HCT116 (cell line): Measurements from ENCODE around the gene PLEKHA6. TPM values are rescaled to one million over a fixed set of nuclear protein-coding genes. Genes with fewer than 3 reads are reported as not detected.

Experiments
- ATAC-seq: fragments of 200-7000 bp; cut with Tn5 transposase; 2 replicates; pipeline ENCODE4 v1.9.1; 2020; ENCODE audit warnings: mild to moderate bottlenecking, moderate library complexity
- BruUV-seq: library from RNA; stranded (reverse); fragments of 400-500 nt; replicated peaks from 2 replicates; lab custom pipeline; 2021; lab: Mats Ljungman, UMichigan
- CTCF ChIA-PET: fragments of 300-600 bp; sonication (Branson Sonifier 250); formaldehyde crosslinking; loops from one replicate; lab custom pipeline; 2021; ENCODE audit warnings: antibody characterized with exemption; lab: Charles Lee
- POLR2A ChIA-PET: fragments of 300-600, 350-600 bp; sonication (Branson Sonifier 250); formaldehyde crosslinking; loops from one replicate; lab custom pipeline; 2021; ENCODE audit warnings: antibody characterized with exemption; lab: Charles Lee
- RAD21 ChIA-PET, 2 experiments: fragments of 300-600 bp; sonication (Branson Sonifier 250); formaldehyde crosslinking; loops; one replicate each; lab custom pipeline; 2023; ENCODE audit warnings: low total read pairs in 2 of 2; ENCODE audit not compliant: uncharacterized antibody in 2 of 2, unreplicated experiment in 2 of 2, low non-redundant PET in 1 of 2; lab: Charles Lee
- DNase-seq: peaks from one replicate; pipeline ENCODE4 v3.0.0-alpha.2; 2010; ENCODE audit warnings: low read depth, low spot score
- H2AFZ ChIP-seq: fragments of 200-600 bp; shearing (Covaris generic), sonication (generic); 2 replicates; pipeline ENCODE4 v1.6.1; 2017; ENCODE audit warnings: low read depth, mixed run types, mixed read lengths, antibody characterized with exemption, low read length; ENCODE audit not compliant: poor library complexity, severe bottlenecking
- H3K27ac ChIP-seq: 2 replicates; pipeline ENCODE4 v1.5.1; 2012; ENCODE audit warnings: low read depth, low read length
- H3K27me3 ChIP-seq: fragments of 200-600 bp; sonication (generic); 2 replicates; pipeline ENCODE4 v1.6.1; 2016; ENCODE audit warnings: mixed run types, low read length, mixed read lengths; ENCODE audit not compliant: insufficient read depth
- H3K36me3 ChIP-seq, 2 experiments: fragments of 200-500 bp in 1 of 2; fragments of 200-600 bp in 1 of 2; sonication (Bioruptor generic) in 1 of 2; sonication (generic) in 1 of 2; 2 replicates each; pipeline versions ENCODE4 v1.5.1 to v1.6.1; 2014 to 2016; ENCODE audit warnings: low read length in 2 of 2, inconsistent platforms in 1 of 2, mixed read lengths in 1 of 2, mixed run types in 1 of 2; ENCODE audit not compliant: insufficient read depth in 2 of 2, control insufficient read depth in 1 of 2
- H3K4me1 ChIP-seq, 2 experiments: fragments of 200-600 bp in 1 of 2; sonication (generic) in 1 of 2; 2 replicates each; pipeline versions ENCODE4 v1.5.1 to v1.6.1; 2012 to 2017; ENCODE audit warnings: low read length in 2 of 2, inconsistent platforms in 1 of 2, mild to moderate bottlenecking in 1 of 2, mixed read lengths in 1 of 2, mixed run types in 1 of 2, moderate library complexity in 1 of 2; ENCODE audit not compliant: insufficient read depth in 2 of 2, control insufficient read depth in 1 of 2
- H3K4me2 ChIP-seq: fragments of 200-600 bp; sonication (generic); 2 replicates; pipeline ENCODE4 v1.6.1; 2017; ENCODE audit warnings: mixed run types, low read length, mixed read lengths
- H3K4me3 ChIP-seq, 2 experiments: fragments of 200-600 bp in 1 of 2; sonication (generic) in 1 of 2; replicated peaks in 1 of 2; 2 replicates each; pipeline ENCODE4 v1.5.1; 2011 to 2016; ENCODE audit warnings: low read length in 2 of 2, control low read depth in 1 of 2, low read depth in 1 of 2, mild to moderate bottlenecking in 1 of 2, mixed read lengths in 1 of 2, mixed run types in 1 of 2
- H3K79me2 ChIP-seq: fragments of 200-600 bp; sonication (generic); 2 replicates; pipeline ENCODE4 v1.6.1; 2017; ENCODE audit warnings: mild to moderate bottlenecking, mixed run types, low read length, moderate library complexity, mixed read lengths; ENCODE audit not compliant: insufficient read depth
- H3K9ac ChIP-seq: fragments of 200-600 bp; sonication (generic); 2 replicates; pipeline ENCODE4 v1.6.1; 2016; ENCODE audit warnings: low read length, mixed read lengths
- H3K9me2 ChIP-seq: fragments of 200-600 bp; sonication (generic), shearing (Covaris generic); 2 replicates; pipeline ENCODE4 v1.6.1; 2017; ENCODE audit warnings: mixed run types, mild to moderate bottlenecking, moderate library complexity; ENCODE audit not compliant: insufficient read depth
- H3K9me3 ChIP-seq, 2 experiments: fragments of 200-500 bp in 1 of 2; fragments of 200-600 bp in 1 of 2; sonication (Bioruptor generic) in 1 of 2; sonication (generic) in 1 of 2; 2 replicates each; pipeline ENCODE4 v1.6.1; 2014 to 2017; ENCODE audit warnings: low read length in 2 of 2, mixed read lengths in 2 of 2, inconsistent platforms in 1 of 2, low read depth in 1 of 2, mild to moderate bottlenecking in 1 of 2, mixed run types in 1 of 2, moderate library complexity in 1 of 2; ENCODE audit not compliant: control insufficient read depth in 1 of 2, insufficient read depth in 1 of 2
- H4K20me1 ChIP-seq: fragments of 200-600 bp; sonication (generic), shearing (Covaris generic); 2 replicates; pipeline ENCODE4 v1.6.1; 2017; ENCODE audit warnings: mixed run types, mild to moderate bottlenecking, moderate library complexity; ENCODE audit not compliant: insufficient read depth
- CEBPB ChIP-seq: IDR thresholded peaks from 2 replicates; pipeline ENCODE4 v1.6.1; 2012; ENCODE audit warnings: low read depth
- CTCF ChIP-seq, 3 experiments: fragments of 200-600 bp in 1 of 3; sonication (generic) in 1 of 3; IDR thresholded peaks in 2 of 3; conservative IDR thresholded peaks in 1 of 3; 2 replicates each; pipeline ENCODE4 v1.5.1; 2012 to 2017; ENCODE audit warnings: low read depth in 2 of 3, low read length in 2 of 3, antibody characterized with exemption in 1 of 3, borderline replicate concordance in 1 of 3, control low read depth in 1 of 3, mild to moderate bottlenecking in 1 of 3, mixed read lengths in 1 of 3, mixed run types in 1 of 3, moderate library complexity in 1 of 3; ENCODE audit not compliant: insufficient read depth in 1 of 3
- EGR1 ChIP-seq: IDR thresholded peaks from 2 replicates; pipeline ENCODE4 v1.6.1; 2012; ENCODE audit warnings: low read depth
- EZH2 ChIP-seq: fragments of 200-600 bp; sonication (generic); IDR thresholded peaks from 2 replicates; pipeline ENCODE4 v1.6.1; 2017; ENCODE audit warnings: antibody characterized with exemption, mixed run types
- EZH2phosphoT487 ChIP-seq: fragments of 200-600 bp; IDR thresholded peaks from 2 replicates; pipeline ENCODE4 v1.6.1; 2018; ENCODE audit warnings: antibody characterized with exemption, borderline replicate concordance
- MAX ChIP-seq: IDR thresholded peaks from 2 replicates; pipeline ENCODE4 v1.6.1; 2012
- POLR2A ChIP-seq: IDR thresholded peaks from 2 replicates; pipeline ENCODE4 v1.7.0; 2011; ENCODE audit warnings: borderline replicate concordance; ENCODE audit not compliant: insufficient read depth, insufficient read length; ENCODE audit errors: extremely low read depth
- RAD21 ChIP-seq: IDR thresholded peaks from 2 replicates; pipeline ENCODE4 v1.6.1; 2012; ENCODE audit warnings: low read depth, mild to moderate bottlenecking
- SP1 ChIP-seq: IDR thresholded peaks from 2 replicates; pipeline ENCODE4 v1.6.1; 2012; ENCODE audit warnings: low read depth
- SRF ChIP-seq: IDR thresholded peaks from 2 replicates; pipeline ENCODE4 v1.6.1; 2012; ENCODE audit warnings: low read depth
- TCF7L2 ChIP-seq: IDR thresholded peaks from 2 replicates; pipeline ENCODE4 v1.7.0; 2011; ENCODE audit warnings: borderline replicate concordance, inconsistent platforms; ENCODE audit not compliant: insufficient read depth, insufficient read length; ENCODE audit errors: extremely low read depth
- ZBTB33 ChIP-seq: IDR thresholded peaks from 2 replicates; pipeline ENCODE4 v1.6.1; 2011; ENCODE audit warnings: mild to moderate bottlenecking, low read length, moderate library complexity; ENCODE audit not compliant: insufficient replicate concordance; ENCODE audit errors: extremely low read depth
- ZNF274 ChIP-seq: fragments of 200-500 bp; sonication (Bioruptor generic); IDR thresholded peaks from 2 replicates; pipeline ENCODE4 v1.6.1; 2014; ENCODE audit warnings: mild to moderate bottlenecking, low read depth, low read length, inconsistent platforms
- intact Hi-C: fragments of 100-400 bp; cut with micrococcal nuclease; formaldehyde crosslinking; loops from 2 replicates; pipeline ENCODE4 v1.10.0; 2022
- total RNA-seq: library from RNA; stranded (reverse); gene quantifications from one replicate; pipeline ENCODE4 v1.2.1, GENCODE V29; 2021; ENCODE audit not compliant: unreplicated experiment

PLEKHA6 gene
- total RNA-seq, 1 experiment from 2014 or later = 13.1 TPM

GRCh38 chr1:204299814-204300365, 59.8 kb downstream of the PLEKHA6 start:
- CTCF ChIA-PET = no interaction called here
- RAD21 ChIA-PET = no interaction called here

GRCh38 chr1:204296431-204296988, 63.2 kb downstream of the PLEKHA6 start:
- Histone ChIP-seq H4K20me1 (no peaks in the 10 kb centered on the region), H3K9ac (no peak overlapping the region), H3K4me3 (no peak overlapping the region), H3K27me3 (no peaks in the 10 kb centered on the region), H3K4me1 (peaks cover 0 to 26% of the 10 kb centered on the region in 2 experiments; a peak in 2 of 4 replicates), H3K27ac (no peak overlapping the region), H3K9me2 (no peaks in the 10 kb centered on the region), H3K36me3 (no peaks in the 10 kb centered on the region), H3K4me2 (no peak overlapping the region), H2AFZ (no peak overlapping the region), H3K9me3 (no peaks in the 10 kb centered on the region), H3K79me2 (no peaks in the 10 kb centered on the region)
- ATAC-seq = no peak
- CTCF ChIA-PET = no interaction called here
- intact Hi-C loops = no loop called here
- BruUV-seq = no TSS peak
- RAD21 ChIA-PET = interaction anchor here in 1 of 2 experiments (0.5 kb wide), 1 partner anchor 10 kb away, joined by 3 read pairs; no protein-coding TSS in a partner anchor
- POLR2A ChIA-PET = no interaction called here
- DNase-seq = no peak
- TF ChIP-seq SRF (no peak), EZH2phosphoT487 (no peak), CEBPB (no peak), ZNF274 (no peak), SP1 (no peak), MAX (no peak), EZH2 (no peak), TCF7L2 (no peak), CTCF (IDR thresholded peaks at IDR 0.05 in 2 of 3, conservative IDR thresholded peaks at IDR 0.05 in 1 of 3; ENCODE audit: borderline replicate concordance in 1 of 3, insufficient read depth in 1 of 3, low read depth in 2 of 3, low read length in 2 of 3) (no peak), RAD21 (no peak), EGR1 (no peak)

More at GRCh38 chr1:204299814-204300365, 59.8 kb downstream of the PLEKHA6 start:
- H4K20me1 ChIP-seq = no peaks in the 10 kb centered on the region
- no peak overlapping the region for H3K9ac ChIP-seq
- DNase-seq (no peak), ATAC-seq (no peak)
- no peak overlapping the region for H3K4me3 ChIP-seq
- H3K9me2 ChIP-seq = no peaks in the 10 kb centered on the region
- no peak overlapping the region for H3K27ac ChIP-seq
- POLR2A ChIA-PET = no interaction called here
- no peaks in the 10 kb centered on the region for H3K9me3 ChIP-seq
- H3K4me2 ChIP-seq = no peak overlapping the region
- no peak overlapping the region for H2AFZ ChIP-seq
- BruUV-seq = no TSS peak
- no peaks in the 10 kb centered on the region for H3K27me3 ChIP-seq
- intact Hi-C loops = no loop called here
- H3K4me1 ChIP-seq = peaks cover 0 to 31% of the 10 kb centered on the region in 2 experiments; a peak in 2 of 4 replicates
- H3K79me2 ChIP-seq = no peaks in the 10 kb centered on the region
- TF ChIP-seq EGR1 = no peak
- TF ChIP-seq RAD21 = no peak
- TF ChIP-seq ZBTB33 = no peak
- no peak for TF ChIP-seq POLR2A
- H3K36me3 ChIP-seq = no peaks in the 10 kb centered on the region
